Type B pancreatic cell (in vitro differentiated cells): ENCODE results near the gene THYN1. TPM values are rescaled to one million over a fixed set of nuclear protein-coding genes. Genes with fewer than 3 reads are reported as not detected.

ENCODE experiments used
- DNase-seq: peaks from one replicate; pipeline ENCODE4 v3.0.0; 2021; ENCODE audit warnings: mixed read lengths; ENCODE audit not compliant: unreplicated experiment; ENCODE audit errors: extremely low spot score
- H3K27ac Mint-ChIP-seq: 2 replicates; pipeline ENCODE4 v1.8.0; 2021; ENCODE audit warnings: mild to moderate bottlenecking, mixed read lengths
- H3K27me3 Mint-ChIP-seq: 2 replicates; pipeline ENCODE4 v1.8.0; 2021; ENCODE audit warnings: mixed read lengths
- H3K36me3 Mint-ChIP-seq: 2 replicates; pipeline ENCODE4 v1.8.0; 2021; ENCODE audit warnings: mixed read lengths
- H3K4me1 Mint-ChIP-seq: one replicate; pipeline ENCODE4 v1.8.0; 2021; ENCODE audit warnings: mixed read lengths; ENCODE audit not compliant: unreplicated experiment
- H3K4me3 Mint-ChIP-seq: 2 replicates; pipeline ENCODE4 v1.8.0; 2021; ENCODE audit warnings: mild to moderate bottlenecking, mixed read lengths
- H3K9me3 Mint-ChIP-seq: 2 replicates; pipeline ENCODE4 v1.8.0; 2021; ENCODE audit warnings: mixed read lengths
- CTCF ChIP-seq: fragments of 200-600 bp; sonication (generic); conservative IDR thresholded peaks from 2 replicates; pipeline ENCODE4 v1.5.0; 2021; ENCODE audit warnings: antibody characterized with exemption, mild to moderate bottlenecking
- total RNA-seq: library from RNA; stranded (reverse); gene quantifications from 2 replicates; pipeline ENCODE4 v1.2.1, GENCODE V29; 2021; ENCODE audit warnings: low replicate concordance

Gene THYN1
- total RNA-seq, 1 donor from 2014 or later, result 44.3 TPM

GRCh38 chr11:134264966-134265764, 12.0 kb upstream of the THYN1 start:
- Mint-ChIP-seq H3K4me3 (no peak overlapping the region), H3K36me3 (no peaks in the 10 kb centered on the region), H3K27me3 (peaks cover 19% of the 10 kb centered on the region), H3K27ac (no peak overlapping the region), H3K9me3 (no peaks in the 10 kb centered on the region), H3K4me1 (no peaks in the 10 kb centered on the region)
- no peak for TF ChIP-seq CTCF
- no peak for DNase-seq

GRCh38 chr11:134261626-134262488, 8.7 kb upstream of the THYN1 start:
- Mint-ChIP-seq H3K4me1 (no peaks in the 10 kb centered on the region), H3K27ac (no peak overlapping the region), H3K36me3 (peaks cover 8% of the 10 kb centered on the region), H3K4me3 (no peak overlapping the region), H3K27me3 (peaks cover 2% of the 10 kb centered on the region), H3K9me3 (no peaks in the 10 kb centered on the region)
- no peak for DNase-seq
- peak; percentile 67 for TF ChIP-seq CTCF

GRCh38 chr11:134260983-134261382, 7.8 kb upstream of the THYN1 start:
- H3K27ac Mint-ChIP-seq, result no peak overlapping the region
- H3K4me1 Mint-ChIP-seq, result no peaks in the 10 kb centered on the region
- no peaks in the 10 kb centered on the region for H3K27me3 Mint-ChIP-seq
- no peaks in the 10 kb centered on the region for H3K9me3 Mint-ChIP-seq
- no peak overlapping the region for H3K4me3 Mint-ChIP-seq
- no peak for DNase-seq
- peaks cover 8% of the 10 kb centered on the region for H3K36me3 Mint-ChIP-seq
- no peak for TF ChIP-seq CTCF

- Mint-ChIP-seq H3K4me1 (no peaks in the 10 kb centered on the region), H3K36me3 (peaks cover 8% of the 10 kb centered on the region), H3K27ac (no peak overlapping the region), H3K27me3 (no peaks in the 10 kb centered on the region), H3K9me3 (no peaks in the 10 kb centered on the region), H3K4me3 (no peak overlapping the region)
- DNase-seq, result no peak
- no peak for TF ChIP-seq CTCF
Measured at GRCh38 chr11:134260503-134260902, 7.4 kb upstream of the THYN1 start.

GRCh38 chr11:134258577-134258976, 5.4 kb upstream of the THYN1 start:
- H3K27me3 Mint-ChIP-seq, result no peaks in the 10 kb centered on the region
- no peaks in the 10 kb centered on the region for H3K9me3 Mint-ChIP-seq
- H3K4me3 Mint-ChIP-seq, result no peak overlapping the region
- no peak for TF ChIP-seq CTCF
- H3K36me3 Mint-ChIP-seq, result peaks cover 8% of the 10 kb centered on the region
- no peak overlapping the region for H3K27ac Mint-ChIP-seq
- DNase-seq, result no peak
- H3K4me1 Mint-ChIP-seq, result peaks cover 10% of the 10 kb centered on the region
